Body of pancreas (tissue), 4 donors: Measurements from ENCODE around the gene SMIM11.

Experiments used
- POLR2A ChIP-seq, 3 donors: fragments of 450-650 bp; IDR thresholded peaks; one replicate each; pipeline ENCODE4 v1.6.1; 2016; ENCODE audit warnings: antibody characterized with exemption in 3 of 3, mild to moderate bottlenecking in 2 of 3
- TF ChIP-seq, protein P1 (sequence below), 7 experiments: fragments of 450-650 bp in 4 of 7; fragments of 200-600 bp in 3 of 7; sonication (generic) in 3 of 7; IDR thresholded peaks; one replicate each; pipeline ENCODE4 v1.5.1; 2016 to 2019; ENCODE audit warnings: antibody characterized with exemption in 7 of 7

DNA sequence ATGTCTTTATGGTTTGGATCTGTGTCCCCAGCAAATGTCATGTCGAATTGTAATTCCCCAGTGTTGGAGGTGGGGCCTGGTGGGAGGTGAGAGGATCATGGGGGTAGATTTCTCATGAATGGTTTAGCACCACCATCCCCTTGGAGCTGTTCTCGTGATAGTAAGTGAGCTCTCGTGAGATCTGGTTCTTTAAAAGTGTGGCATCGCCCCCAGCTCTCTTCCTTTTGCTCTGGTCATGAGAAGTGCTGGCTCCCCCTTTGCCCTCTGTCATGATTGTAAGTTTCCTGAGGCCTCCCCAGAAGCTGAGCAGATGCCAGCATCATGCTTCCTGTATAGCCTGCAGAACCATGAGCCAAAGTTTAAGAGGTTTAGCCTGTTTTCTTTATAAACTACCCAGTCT is 22.8 kb upstream of the SMIM11 start:
- TF ChIP-seq, protein P1, sequence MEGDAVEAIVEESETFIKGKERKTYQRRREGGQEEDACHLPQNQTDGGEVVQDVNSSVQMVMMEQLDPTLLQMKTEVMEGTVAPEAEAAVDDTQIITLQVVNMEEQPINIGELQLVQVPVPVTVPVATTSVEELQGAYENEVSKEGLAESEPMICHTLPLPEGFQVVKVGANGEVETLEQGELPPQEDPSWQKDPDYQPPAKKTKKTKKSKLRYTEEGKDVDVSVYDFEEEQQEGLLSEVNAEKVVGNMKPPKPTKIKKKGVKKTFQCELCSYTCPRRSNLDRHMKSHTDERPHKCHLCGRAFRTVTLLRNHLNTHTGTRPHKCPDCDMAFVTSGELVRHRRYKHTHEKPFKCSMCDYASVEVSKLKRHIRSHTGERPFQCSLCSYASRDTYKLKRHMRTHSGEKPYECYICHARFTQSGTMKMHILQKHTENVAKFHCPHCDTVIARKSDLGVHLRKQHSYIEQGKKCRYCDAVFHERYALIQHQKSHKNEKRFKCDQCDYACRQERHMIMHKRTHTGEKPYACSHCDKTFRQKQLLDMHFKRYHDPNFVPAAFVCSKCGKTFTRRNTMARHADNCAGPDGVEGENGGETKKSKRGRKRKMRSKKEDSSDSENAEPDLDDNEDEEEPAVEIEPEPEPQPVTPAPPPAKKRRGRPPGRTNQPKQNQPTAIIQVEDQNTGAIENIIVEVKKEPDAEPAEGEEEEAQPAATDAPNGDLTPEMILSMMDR (IDR thresholded peaks at IDR 0.05): no peak
- no peak for TF ChIP-seq POLR2A (IDR thresholded peaks at IDR 0.05)
